Stimulated activated CD8-positive, alpha-beta memory T cell treated with anti-CD3 and anti-CD28 coated beads, Interleukin-4, amount 100 ng/mL, for 1 hour (primary cell): ENCODE data around the gene TMEM247.

Source experiments
- DNase-seq, 2 donors: peaks; one replicate each; pipeline ENCODE4 v3.0.0-alpha.2; 2020; ENCODE audit warnings: low read depth in 2 of 2, low spot score in 1 of 2

Gene TMEM247

DNA sequence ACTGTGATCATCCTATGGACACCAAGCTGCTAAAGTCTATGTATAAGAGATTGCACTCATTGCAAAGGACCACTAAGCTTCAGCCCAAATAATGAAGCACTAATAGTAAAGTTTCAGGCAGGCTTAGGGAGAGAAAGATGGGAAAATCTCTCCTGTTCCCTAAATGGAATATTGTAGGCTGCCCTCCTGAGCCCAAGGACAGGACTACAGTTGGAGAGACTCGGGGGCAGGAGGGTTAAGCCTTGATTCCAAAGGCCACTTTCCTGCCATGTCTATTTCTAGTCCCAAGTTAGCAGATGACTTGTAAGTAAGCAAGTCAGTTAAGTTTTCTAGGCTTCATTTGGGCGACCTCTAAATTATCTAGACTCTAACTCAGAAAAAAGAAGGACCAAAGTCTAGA is 9.0 kb downstream of the TMEM247 start:
- no peak for DNase-seq

GRCh38 chr2:46489423-46490174 is 10.2 kb downstream of the TMEM247 start:
- no peak for DNase-seq

DNA sequence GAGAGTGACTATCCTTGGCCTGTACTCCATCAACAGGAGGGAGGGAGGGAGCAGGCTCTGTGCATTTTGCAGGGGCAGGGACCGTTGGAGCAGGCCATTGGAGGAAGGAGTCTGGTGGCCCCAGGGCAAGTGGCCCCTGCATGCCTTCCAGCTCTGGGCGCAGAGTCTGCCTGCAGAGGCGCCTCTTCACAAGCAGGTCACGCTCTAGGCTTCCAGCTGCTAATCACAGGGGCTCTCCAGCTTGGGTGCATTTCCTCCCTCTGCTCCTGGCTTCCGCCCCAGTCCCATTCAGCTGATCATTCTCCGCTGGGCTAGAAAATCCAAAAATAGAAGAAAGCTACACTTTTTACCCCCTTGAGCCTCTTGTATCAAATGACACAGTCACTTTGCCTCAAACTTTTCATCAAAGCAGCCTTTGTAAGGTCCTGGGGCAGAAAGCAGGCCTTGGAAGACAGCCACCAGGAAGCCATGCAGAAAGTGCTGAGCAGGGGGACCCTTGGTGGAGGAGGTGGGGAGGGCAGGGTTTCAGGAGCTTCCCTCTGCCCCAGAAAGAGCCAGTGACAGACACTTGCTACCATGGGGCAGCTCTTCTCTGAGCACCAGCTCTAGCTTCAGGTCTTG is 11.3 kb downstream of the TMEM247 start:
- no peak for DNase-seq

GRCh38 chr2:46492301-46492700 is 12.9 kb downstream of the TMEM247 start:
- no peak for DNase-seq

DNA sequence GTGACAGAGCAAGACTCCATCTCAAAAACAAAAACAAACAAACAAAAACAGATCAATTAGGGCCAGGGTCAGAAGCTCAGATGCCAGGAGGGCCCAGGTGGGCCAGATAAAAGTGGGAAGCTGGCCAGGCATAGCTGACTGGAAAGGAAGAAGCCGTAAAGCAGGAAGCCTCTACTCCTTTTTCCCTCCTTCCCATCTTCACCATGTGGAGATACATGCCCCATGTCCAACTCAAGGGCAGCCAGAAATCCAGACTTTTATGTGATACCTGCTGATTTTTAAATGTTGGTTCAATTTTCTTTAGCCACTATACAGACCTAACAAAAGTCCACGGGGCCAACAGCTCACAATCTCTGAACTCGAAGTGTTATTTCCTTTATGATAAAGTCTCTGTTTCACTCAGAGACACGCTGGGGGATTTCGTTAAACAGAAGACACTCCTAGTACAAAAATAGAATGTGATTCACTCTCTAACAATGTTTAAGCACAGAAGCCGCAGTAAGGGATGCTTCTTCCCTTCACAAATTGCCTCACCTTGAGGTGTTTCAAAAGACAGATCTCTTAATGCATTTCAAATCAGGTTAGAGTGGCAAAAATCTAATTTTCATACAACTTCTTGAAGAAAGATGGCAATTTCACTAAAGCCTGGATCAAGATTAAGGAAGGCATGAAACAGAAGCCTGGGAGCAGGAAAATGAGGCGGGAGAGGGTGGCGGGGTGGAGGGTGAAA is 14.0 kb downstream of the TMEM247 start:
- DNase-seq = no peak

DNA sequence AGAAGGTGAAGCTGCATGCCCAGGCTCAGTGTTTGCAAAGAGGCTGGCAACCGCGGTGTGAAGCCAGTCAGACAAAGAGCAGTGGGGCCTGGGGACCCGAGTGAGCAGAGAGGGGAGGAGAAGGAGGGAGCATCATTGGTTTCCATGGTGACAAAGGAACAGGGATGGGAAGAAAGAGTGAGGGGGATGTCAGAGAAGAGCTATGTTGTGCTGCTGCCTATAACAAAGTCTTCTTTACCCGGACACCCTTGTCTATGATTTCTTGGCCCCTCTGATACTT is 14.5 kb downstream of the TMEM247 start:
- DNase-seq = no peak

DNA sequence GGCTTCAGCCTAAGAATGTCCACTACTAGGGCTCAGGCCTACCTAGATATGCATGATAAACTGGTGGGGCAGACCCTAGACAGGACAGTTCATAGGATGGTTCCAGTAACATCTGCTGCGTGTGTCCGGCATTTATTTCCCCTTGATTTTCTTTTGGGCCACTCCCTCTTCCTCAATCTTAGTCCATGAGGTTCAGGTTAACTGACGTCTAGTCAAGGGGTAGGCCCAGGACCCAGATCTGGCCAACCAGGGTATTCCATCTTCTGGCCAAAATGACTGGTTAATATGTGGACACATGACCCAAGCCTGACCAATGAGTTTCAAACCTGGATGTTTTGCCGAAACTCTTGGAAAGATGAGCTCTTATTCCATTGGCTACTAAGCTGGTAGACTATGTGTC is 15.2 kb downstream of the TMEM247 start:
- no peak for DNase-seq

DNA sequence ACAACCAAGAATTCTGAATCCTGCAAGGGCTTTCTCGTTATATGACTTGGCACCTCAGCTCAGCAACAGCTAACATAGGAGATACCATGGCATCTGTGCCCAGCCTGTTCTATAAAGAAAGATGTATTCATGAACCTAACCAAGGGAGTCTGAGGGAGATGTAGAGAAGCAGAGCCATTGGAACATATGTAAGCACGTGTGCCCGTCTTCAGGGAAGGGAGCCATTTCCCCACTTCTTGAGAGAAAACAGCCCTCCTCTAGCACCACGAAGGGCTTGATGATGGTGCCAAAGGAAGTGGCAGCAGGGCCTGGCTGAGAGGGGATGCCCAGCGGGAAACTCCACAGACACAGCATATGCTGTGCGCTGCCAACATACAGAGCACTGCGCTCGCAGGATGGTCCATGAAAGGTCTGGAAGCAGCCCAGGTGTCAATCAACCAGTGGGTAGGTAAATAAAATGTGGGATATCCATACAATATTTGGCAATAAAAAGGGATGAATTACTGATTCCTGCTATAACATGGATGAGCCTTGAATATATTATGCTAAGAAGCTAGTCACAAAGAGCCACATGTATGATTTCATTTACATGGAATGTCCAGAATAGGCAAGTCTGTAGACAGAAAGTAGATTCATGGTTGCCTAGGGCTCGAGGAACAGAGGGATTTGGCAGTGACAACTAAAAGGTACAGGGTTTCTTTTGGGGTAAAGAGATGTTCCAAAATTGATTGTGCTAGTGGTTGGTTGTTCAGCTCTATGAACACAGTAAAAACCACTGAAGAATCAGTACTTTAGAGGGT is 16.1 kb downstream of the TMEM247 start:
- no peak for DNase-seq

- no peak for DNase-seq
These were observed 18.4 kb downstream of the TMEM247 start for GRCh38 chr2:46497766-46498165.

DNA sequence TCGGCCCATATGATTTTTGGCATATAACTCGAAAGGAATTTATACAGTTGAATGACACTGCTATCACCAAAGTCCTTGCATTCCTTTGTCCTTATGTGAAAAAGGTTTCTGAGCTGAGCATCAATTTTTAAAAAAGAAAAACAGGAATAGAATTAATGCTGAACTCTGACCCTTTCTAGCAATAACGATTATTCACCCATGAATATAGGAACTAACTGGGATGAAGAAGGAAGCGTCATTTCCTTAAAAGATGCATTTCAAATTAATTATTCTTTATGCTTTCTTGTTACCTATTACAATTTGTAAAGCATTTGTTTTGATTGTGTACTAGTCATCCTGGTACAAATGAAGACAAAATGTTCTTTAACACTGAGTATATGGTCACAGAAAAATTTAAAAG is 19.3 kb downstream of the TMEM247 start:
- no peak for DNase-seq

- no peak for DNase-seq
These were observed 20.0 kb downstream of the TMEM247 start for GRCh38 chr2:46499392-46499785.

- DNase-seq = no peak
These were observed 21.4 kb downstream of the TMEM247 start for GRCh38 chr2:46500801-46501200.

DNA sequence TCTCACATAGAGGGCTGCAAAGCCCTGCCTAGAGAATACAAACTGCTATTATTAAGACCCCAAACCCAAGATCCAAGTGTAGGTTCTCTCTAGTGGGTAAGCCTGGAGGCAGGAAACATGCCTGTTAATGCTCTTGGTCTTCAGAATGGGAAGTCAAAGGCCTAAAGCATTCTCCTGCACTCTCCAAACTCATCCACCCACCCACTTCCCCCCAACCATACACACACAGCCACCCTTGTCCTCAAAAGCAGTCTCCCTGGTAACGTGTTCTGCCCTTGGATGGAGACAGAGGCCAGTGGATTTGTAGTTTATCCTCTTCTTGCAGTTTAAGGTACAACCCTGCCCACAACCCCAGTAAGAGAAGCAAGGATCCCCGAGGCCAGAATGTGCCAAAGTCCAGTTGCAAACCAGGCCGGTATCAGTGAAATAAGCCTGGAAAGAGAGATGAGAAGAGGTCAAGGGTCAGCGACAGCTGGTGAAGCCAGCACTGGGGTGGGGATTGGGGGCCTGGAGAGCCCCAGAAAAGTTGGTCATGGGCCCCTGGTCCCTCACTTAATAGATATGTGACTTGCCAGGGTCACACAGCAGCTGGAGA is 23.0 kb downstream of the TMEM247 start:
- no peak for DNase-seq

DNA sequence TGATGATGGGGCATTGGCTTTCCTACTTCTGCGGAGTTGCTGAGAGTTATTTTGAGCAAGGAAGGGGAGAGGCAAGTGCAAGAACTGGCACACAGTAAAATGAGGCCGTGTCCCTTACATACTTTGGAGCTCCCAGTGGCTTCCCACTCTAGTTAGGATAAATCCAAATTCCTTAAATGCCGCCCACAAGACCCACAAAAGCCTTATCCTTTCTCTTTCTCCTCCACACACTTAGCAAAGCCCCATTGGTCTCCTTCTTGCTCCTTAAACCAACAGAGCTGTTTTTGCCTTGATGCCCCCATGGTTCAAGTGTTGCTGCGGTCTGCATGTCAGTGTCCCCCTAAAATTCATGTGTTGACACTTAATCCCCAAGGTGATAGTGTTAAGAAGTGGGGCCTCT is 24.3 kb downstream of the TMEM247 start:
- no peak for DNase-seq

- DNase-seq = no peak
These were observed 24.9 kb downstream of the TMEM247 start for GRCh38 chr2:46504221-46504620.

DNA sequence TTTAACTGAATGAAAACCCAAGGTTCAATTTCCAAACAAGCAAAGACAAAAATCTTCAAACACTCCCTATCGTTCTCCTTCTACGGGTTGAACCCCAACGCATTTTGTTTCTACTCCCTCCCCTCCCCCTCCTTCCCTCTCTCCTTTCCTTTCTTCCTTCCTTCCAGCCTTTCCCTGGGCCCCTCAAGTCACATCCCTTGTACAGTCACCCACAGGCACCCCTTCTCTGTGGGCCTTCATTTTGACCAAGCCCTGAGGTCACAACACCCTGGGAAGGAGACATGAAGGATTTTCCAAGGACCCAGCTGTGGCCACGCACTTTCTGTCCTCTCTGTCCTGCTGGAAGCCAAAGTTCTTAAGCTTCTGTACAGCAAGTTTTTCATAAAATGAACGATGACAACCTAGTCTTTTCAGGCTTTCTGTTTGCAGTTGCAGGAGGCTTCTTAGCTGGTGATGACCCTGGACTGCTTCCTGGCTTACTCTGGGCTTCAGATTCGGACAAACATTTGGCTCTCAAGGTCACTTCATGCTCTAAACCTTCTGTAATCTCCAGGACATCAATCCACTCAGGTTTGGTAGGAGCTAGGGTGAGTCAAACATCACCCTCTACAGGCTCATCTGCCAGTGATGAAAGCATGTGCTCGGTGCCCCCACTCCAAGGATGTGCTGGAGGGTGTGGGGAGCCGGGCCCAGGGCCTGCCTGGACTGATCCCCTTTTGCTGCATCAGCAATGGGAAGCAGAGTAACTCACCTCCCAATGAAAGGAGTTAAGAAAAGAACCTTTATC is 25.5 kb downstream of the TMEM247 start:
- DNase-seq = no peak

- no peak for DNase-seq
These were observed 26.1 kb downstream of the TMEM247 start for GRCh38 chr2:46505472-46505783.

GRCh38 chr2:46506131-46506706 is 26.9 kb downstream of the TMEM247 start:
- DNase-seq = no peak

GRCh38 chr2:46508312-46508711 is 28.9 kb downstream of the TMEM247 start:
- DNase-seq = no peak

DNA sequence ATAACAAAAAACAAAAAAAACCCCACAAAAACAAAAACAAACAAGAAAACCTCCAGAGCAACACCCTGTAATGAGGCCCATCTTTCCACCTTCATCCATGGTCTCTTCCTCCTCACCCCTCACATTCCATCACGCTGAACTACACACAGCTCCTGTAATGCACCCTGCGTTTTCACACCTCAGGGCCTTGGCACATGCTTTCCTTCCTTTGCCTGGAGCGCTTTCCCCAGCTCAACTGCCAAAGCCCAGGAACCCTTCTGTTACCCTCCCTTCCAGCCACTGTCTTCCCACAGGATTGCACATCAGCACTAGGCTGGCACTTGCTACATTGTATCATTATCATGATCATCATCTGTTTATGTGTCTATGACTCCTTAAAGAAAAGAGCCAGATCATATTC is 29.4 kb downstream of the TMEM247 start:
- DNase-seq = no peak
